GM23338 (cell line): ENCODE measurements around the gene GOLGA7B. TPM values are rescaled to one million over a fixed set of nuclear protein-coding genes. Genes with fewer than 3 reads are reported as not detected.

Experiments
- ATAC-seq: fragments of 200-7000 bp; cut with Tn5 transposase; 3 replicates; pipeline ENCODE4 v1.9.1; 2020
- DNase-seq: peaks from one replicate; pipeline ENCODE4 v3.0.0-alpha.2; 2015; ENCODE audit warnings: low spot score
- H2AFZ ChIP-seq: fragments of 200-600 bp; sonication (generic); 2 replicates; pipeline ENCODE4 v1.8.0; 2016; ENCODE audit warnings: antibody characterized with exemption, mild to moderate bottlenecking, moderate library complexity
- H3F3A ChIP-seq: fragments of 200-600 bp; sonication (generic); replicated peaks from 2 replicates; pipeline ENCODE4 v1.8.0; 2017; ENCODE audit warnings: antibody characterized with exemption, mixed run types, low read depth
- H3K27ac ChIP-seq: fragments of 200-600 bp; sonication (generic); 2 replicates; pipeline ENCODE4 v1.6.1; 2016; ENCODE audit warnings: low read depth
- H3K27me3 ChIP-seq: fragments of 200-600 bp; sonication (generic); 2 replicates; pipeline ENCODE4 v1.8.0; 2016; ENCODE audit warnings: mild to moderate bottlenecking, mixed run types, moderate library complexity; ENCODE audit not compliant: insufficient read depth
- H3K36me3 ChIP-seq: fragments of 200-600 bp; sonication (generic); 2 replicates; pipeline ENCODE4 v1.8.0; 2016; ENCODE audit warnings: mild to moderate bottlenecking; ENCODE audit not compliant: insufficient read depth
- H3K4me1 ChIP-seq: fragments of 200-600 bp; sonication (generic); 2 replicates; pipeline ENCODE4 v1.8.0; 2016; ENCODE audit warnings: mild to moderate bottlenecking, moderate library complexity; ENCODE audit not compliant: insufficient read depth
- H3K4me2 ChIP-seq: fragments of 200-600 bp; sonication (generic); 2 replicates; pipeline ENCODE4 v1.7.1; 2017; ENCODE audit warnings: mixed run types
- H3K4me3 ChIP-seq: fragments of 200-600 bp; sonication (generic); 2 replicates; pipeline ENCODE4 v1.6.1; 2016; ENCODE audit warnings: mixed run types
- H3K79me2 ChIP-seq: fragments of 200-600 bp; sonication (generic); replicated peaks from 2 replicates; pipeline ENCODE4 v1.8.0; 2017; ENCODE audit warnings: mild to moderate bottlenecking; ENCODE audit not compliant: insufficient read depth
- H3K9me2 ChIP-seq: fragments of 200-600 bp; sonication (generic); 2 replicates; pipeline ENCODE4 v1.8.0; 2017; ENCODE audit not compliant: insufficient read depth
- H4K20me1 ChIP-seq: fragments of 200-600 bp; sonication (generic); replicated peaks from 2 replicates; pipeline ENCODE4 v1.8.0; 2017; ENCODE audit warnings: mild to moderate bottlenecking; ENCODE audit not compliant: insufficient read depth
- H3K27ac Mint-ChIP-seq: 2 replicates; pipeline ENCODE4 v1.8.0; 2020; ENCODE audit warnings: inconsistent platforms, mild to moderate bottlenecking, moderate library complexity, mixed read lengths
- H3K27me3 Mint-ChIP-seq: 3 replicates; pipeline ENCODE4 v1.8.0; 2022; ENCODE audit warnings: low read depth, mild to moderate bottlenecking, moderate library complexity, mixed read lengths, inconsistent platforms; ENCODE audit not compliant: insufficient read depth, poor library complexity
- H3K36me3 Mint-ChIP-seq: 3 replicates; pipeline ENCODE4 v1.8.0; 2021; ENCODE audit warnings: low read depth, mild to moderate bottlenecking, inconsistent platforms, moderate library complexity, mixed read lengths
- H3K4me1 Mint-ChIP-seq: 3 replicates; pipeline ENCODE4 v1.8.0; 2020; ENCODE audit warnings: mild to moderate bottlenecking, inconsistent platforms, mixed read lengths
- H3K4me3 Mint-ChIP-seq: 3 replicates; pipeline ENCODE4 v1.8.0; 2021; ENCODE audit warnings: moderate library complexity, mild to moderate bottlenecking, inconsistent platforms, mixed read lengths
- H3K9me3 Mint-ChIP-seq: 3 replicates; pipeline ENCODE4 v1.8.0; 2020; ENCODE audit warnings: moderate library complexity, mild to moderate bottlenecking, inconsistent platforms, mixed read lengths
- EZH2 ChIP-seq: fragments of 200-600 bp; sonication (generic); IDR thresholded peaks from one replicate; pipeline ENCODE4 v1.8.0; 2017; ENCODE audit warnings: antibody characterized with exemption, mild to moderate bottlenecking, low read depth; ENCODE audit not compliant: unreplicated experiment
- EZH2phosphoT487 ChIP-seq: fragments of 200-600 bp; sonication (generic); IDR thresholded peaks from one replicate; pipeline ENCODE4 v1.8.1; 2018; ENCODE audit warnings: antibody characterized with exemption; ENCODE audit not compliant: unreplicated experiment
- NANOG ChIP-seq: IDR thresholded peaks from 2 replicates; pipeline ENCODE4 v1.6.1; 2016; ENCODE audit warnings: antibody characterized with exemption, borderline replicate concordance
- POLR2AphosphoS5 ChIP-seq: IDR thresholded peaks from 2 replicates; pipeline ENCODE4 v1.6.1; 2016; ENCODE audit warnings: antibody characterized with exemption, low read depth
- STAT1 ChIP-seq: IDR thresholded peaks from one replicate; pipeline ENCODE4 v1.6.1; 2016; ENCODE audit warnings: antibody characterized with exemption; ENCODE audit not compliant: unreplicated experiment
- polyA plus RNA-seq: library from polyadenylated mRNA; unstranded; fragments of >200 nt; fragmentation: Nextera tagmentation; extraction: Ambion mirVana; gene quantifications from 2 replicates; pipeline ENCODE4 v1.2.1, GENCODE V29; 2016
- total RNA-seq: library from RNA; depleted of rRNA; stranded (reverse); fragments of >200 nt; shearing (Covaris generic); gene quantifications from 2 replicates; pipeline ENCODE4 v1.2.3, GENCODE V29; 2014
- TF ChIP-seq, protein P1 (sequence below): fragments of 250-450 bp; sonication (Bioruptor Pico); IDR thresholded peaks from 2 replicates; pipeline ENCODE4 v1.5.0; 2020; ENCODE audit warnings: mild to moderate bottlenecking, moderate library complexity
- TF ChIP-seq, protein P2 (sequence below), 2 experiments: fragments of 200-600 bp in 1 of 2; sonication (generic) in 1 of 2; conservative IDR thresholded peaks; 2 replicates each; pipeline versions ENCODE4 v1.5.1 to v1.6.1; 2016 to 2017; ENCODE audit warnings: antibody characterized with exemption in 2 of 2, low read depth in 2 of 2, mild to moderate bottlenecking in 2 of 2, moderate library complexity in 1 of 2
- TF ChIP-seq, protein P3 (sequence below): IDR thresholded peaks from one replicate; pipeline ENCODE4 v1.6.1; 2018; ENCODE audit warnings: antibody characterized with exemption; ENCODE audit not compliant: unreplicated experiment

GOLGA7B gene
- total and polyA plus RNA-seq, 2 experiments from 2014 or later: 0.14 to 0.15 TPM

DNA sequence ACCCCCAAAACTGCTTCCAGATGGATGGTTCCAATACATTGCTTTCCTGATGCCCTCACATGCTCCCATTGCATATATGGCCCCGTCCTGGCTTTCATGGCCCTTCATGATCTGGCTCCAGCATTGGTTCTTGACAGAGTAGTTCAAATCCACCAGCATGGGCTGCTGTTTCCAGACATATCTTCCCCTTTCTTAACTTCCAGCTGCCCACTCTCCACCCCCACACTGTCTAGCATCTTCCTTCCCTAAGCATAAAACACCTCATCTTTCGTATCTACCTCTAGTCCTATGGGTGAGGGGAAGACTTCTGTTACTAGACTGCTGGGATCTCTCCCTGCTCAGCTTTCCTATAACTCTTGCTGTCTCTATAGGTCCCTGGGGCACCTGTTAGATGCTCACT is 13.2 kb upstream of the GOLGA7B start (continued):
- TF ChIP-seq, protein P1, sequence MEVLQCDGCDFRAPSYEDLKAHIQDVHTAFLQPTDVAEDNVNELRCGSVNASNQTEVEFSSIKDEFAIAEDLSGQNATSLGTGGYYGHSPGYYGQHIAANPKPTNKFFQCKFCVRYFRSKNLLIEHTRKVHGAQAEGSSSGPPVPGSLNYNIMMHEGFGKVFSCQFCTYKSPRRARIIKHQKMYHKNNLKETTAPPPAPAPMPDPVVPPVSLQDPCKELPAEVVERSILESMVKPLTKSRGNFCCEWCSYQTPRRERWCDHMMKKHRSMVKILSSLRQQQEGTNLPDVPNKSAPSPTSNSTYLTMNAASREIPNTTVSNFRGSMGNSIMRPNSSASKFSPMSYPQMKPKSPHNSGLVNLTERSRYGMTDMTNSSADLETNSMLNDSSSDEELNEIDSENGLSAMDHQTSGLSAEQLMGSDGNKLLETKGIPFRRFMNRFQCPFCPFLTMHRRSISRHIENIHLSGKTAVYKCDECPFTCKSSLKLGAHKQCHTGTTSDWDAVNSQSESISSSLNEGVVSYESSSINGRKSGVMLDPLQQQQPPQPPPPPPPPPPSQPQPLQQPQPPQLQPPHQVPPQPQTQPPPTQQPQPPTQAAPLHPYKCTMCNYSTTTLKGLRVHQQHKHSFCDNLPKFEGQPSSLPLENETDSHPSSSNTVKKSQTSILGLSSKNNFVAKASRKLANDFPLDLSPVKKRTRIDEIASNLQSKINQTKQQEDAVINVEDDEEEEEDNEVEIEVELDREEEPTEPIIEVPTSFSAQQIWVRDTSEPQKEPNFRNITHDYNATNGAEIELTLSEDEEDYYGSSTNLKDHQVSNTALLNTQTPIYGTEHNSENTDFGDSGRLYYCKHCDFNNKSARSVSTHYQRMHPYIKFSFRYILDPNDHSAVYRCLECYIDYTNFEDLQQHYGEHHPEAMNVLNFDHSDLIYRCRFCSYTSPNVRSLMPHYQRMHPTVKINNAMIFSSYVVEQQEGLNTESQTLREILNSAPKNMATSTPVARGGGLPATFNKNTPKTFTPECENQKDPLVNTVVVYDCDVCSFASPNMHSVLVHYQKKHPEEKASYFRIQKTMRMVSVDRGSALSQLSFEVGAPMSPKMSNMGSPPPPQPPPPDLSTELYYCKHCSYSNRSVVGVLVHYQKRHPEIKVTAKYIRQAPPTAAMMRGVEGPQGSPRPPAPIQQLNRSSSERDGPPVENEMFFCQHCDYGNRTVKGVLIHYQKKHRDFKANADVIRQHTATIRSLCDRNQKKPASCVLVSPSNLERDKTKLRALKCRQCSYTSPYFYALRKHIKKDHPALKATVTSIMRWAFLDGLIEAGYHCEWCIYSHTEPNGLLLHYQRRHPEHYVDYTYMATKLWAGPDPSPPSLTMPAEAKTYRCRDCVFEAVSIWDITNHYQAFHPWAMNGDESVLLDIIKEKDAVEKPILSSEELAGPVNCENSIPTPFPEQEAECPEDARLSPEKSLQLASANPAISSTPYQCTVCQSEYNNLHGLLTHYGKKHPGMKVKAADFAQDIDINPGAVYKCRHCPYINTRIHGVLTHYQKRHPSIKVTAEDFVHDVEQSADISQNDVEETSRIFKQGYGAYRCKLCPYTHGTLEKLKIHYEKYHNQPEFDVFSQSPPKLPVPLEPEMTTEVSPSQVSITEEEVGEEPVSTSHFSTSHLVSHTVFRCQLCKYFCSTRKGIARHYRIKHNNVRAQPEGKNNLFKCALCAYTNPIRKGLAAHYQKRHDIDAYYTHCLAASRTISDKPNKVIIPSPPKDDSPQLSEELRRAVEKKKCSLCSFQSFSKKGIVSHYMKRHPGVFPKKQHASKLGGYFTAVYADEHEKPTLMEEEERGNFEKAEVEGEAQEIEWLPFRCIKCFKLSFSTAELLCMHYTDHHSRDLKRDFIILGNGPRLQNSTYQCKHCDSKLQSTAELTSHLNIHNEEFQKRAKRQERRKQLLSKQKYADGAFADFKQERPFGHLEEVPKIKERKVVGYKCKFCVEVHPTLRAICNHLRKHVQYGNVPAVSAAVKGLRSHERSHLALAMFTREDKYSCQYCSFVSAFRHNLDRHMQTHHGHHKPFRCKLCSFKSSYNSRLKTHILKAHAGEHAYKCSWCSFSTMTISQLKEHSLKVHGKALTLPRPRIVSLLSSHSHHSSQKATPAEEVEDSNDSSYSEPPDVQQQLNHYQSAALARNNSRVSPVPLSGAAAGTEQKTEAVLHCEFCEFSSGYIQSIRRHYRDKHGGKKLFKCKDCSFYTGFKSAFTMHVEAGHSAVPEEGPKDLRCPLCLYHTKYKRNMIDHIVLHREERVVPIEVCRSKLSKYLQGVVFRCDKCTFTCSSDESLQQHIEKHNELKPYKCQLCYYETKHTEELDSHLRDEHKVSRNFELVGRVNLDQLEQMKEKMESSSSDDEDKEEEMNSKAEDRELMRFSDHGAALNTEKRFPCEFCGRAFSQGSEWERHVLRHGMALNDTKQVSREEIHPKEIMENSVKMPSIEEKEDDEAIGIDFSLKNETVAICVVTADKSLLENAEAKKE: no peak
- TF ChIP-seq POLR2AphosphoS5: no peak

DNA sequence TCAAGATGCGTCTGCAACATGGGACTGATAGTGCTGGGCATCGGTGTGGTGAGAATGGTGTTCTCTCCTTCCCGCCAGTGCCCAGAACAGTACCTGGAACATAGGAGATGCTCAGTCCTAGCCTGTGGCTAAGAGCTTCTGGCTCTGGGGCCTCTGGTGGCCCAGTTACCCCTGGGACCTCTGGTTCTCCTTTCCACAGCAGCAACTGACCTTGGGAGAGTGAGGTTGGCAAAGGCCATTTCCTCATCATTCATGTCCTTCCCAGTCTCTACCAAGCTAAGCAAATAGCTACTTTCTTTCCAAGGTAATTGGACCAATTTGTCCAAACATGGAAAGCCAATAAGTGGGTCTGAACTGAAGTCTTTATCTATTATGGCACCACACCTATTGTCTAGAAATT is 11.6 kb upstream of the GOLGA7B start:
- H3K27ac Mint-ChIP-seq: no peak overlapping the region
- no peak for TF ChIP-seq EZH2phosphoT487
- TF ChIP-seq, protein P2, sequence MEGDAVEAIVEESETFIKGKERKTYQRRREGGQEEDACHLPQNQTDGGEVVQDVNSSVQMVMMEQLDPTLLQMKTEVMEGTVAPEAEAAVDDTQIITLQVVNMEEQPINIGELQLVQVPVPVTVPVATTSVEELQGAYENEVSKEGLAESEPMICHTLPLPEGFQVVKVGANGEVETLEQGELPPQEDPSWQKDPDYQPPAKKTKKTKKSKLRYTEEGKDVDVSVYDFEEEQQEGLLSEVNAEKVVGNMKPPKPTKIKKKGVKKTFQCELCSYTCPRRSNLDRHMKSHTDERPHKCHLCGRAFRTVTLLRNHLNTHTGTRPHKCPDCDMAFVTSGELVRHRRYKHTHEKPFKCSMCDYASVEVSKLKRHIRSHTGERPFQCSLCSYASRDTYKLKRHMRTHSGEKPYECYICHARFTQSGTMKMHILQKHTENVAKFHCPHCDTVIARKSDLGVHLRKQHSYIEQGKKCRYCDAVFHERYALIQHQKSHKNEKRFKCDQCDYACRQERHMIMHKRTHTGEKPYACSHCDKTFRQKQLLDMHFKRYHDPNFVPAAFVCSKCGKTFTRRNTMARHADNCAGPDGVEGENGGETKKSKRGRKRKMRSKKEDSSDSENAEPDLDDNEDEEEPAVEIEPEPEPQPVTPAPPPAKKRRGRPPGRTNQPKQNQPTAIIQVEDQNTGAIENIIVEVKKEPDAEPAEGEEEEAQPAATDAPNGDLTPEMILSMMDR (conservative IDR thresholded peaks at IDR 0.05; ENCODE audit: low read depth in 2 of 2): no peak
- TF ChIP-seq, protein P3, sequence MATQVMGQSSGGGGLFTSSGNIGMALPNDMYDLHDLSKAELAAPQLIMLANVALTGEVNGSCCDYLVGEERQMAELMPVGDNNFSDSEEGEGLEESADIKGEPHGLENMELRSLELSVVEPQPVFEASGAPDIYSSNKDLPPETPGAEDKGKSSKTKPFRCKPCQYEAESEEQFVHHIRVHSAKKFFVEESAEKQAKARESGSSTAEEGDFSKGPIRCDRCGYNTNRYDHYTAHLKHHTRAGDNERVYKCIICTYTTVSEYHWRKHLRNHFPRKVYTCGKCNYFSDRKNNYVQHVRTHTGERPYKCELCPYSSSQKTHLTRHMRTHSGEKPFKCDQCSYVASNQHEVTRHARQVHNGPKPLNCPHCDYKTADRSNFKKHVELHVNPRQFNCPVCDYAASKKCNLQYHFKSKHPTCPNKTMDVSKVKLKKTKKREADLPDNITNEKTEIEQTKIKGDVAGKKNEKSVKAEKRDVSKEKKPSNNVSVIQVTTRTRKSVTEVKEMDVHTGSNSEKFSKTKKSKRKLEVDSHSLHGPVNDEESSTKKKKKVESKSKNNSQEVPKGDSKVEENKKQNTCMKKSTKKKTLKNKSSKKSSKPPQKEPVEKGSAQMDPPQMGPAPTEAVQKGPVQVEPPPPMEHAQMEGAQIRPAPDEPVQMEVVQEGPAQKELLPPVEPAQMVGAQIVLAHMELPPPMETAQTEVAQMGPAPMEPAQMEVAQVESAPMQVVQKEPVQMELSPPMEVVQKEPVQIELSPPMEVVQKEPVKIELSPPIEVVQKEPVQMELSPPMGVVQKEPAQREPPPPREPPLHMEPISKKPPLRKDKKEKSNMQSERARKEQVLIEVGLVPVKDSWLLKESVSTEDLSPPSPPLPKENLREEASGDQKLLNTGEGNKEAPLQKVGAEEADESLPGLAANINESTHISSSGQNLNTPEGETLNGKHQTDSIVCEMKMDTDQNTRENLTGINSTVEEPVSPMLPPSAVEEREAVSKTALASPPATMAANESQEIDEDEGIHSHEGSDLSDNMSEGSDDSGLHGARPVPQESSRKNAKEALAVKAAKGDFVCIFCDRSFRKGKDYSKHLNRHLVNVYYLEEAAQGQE: no peak
- no peak for TF ChIP-seq EZH2
- TF ChIP-seq NANOG: no peak
- TF ChIP-seq STAT1: no peak

More for the DNA sequence above, 11.6 kb upstream of the GOLGA7B start:
- Histone ChIP-seq H3F3A (no peaks in the 10 kb centered on the region), H3K79me2 (no peaks in the 10 kb centered on the region), H3K4me2 (no peak overlapping the region), H3K4me3 (no peak overlapping the region), H3K9me2 (0 out of 2 replicates have a peak, but pooled peaks cover 4% of the 10 kb centered on the region), H2AFZ (no peak overlapping the region), H3K27ac (no peak overlapping the region), H3K4me1 (no peaks in the 10 kb centered on the region), H3K27me3 (no peaks in the 10 kb centered on the region), H4K20me1 (no peaks in the 10 kb centered on the region), H3K36me3 (no peaks in the 10 kb centered on the region)
- ATAC-seq (no peak), DNase-seq (no peak)
- Mint-ChIP-seq H3K4me1 (no peaks in the 10 kb centered on the region), H3K27me3 (peaks cover 2% of the 10 kb centered on the region), H3K4me3 (no peak overlapping the region), H3K9me3 (peaks cover 13% of the 10 kb centered on the region; the same call in 2 of the 3 replicates), H3K36me3 (no peaks in the 10 kb centered on the region; the same call in 2 of the 3 replicates)
